Thyroid gland (tissue), 4 donors: Measurements from ENCODE around the gene OSTF1. TPM values are rescaled to one million over a fixed set of nuclear protein-coding genes. Genes with fewer than 3 reads are reported as not detected.

ENCODE experiments used
- DNase-seq, 2 donors: peaks; one replicate each; pipeline ENCODE4 v3.0.0-alpha.2; 2019
- H3K27ac ChIP-seq, 3 donors: fragments of 200-600 bp; sonication (generic); 1 replicate in 2 of 3; 2 replicates in 1 of 3; pipeline ENCODE4 v1.5.1; 2016 to 2019; ENCODE audit warnings: mild to moderate bottlenecking in 1 of 3, moderate library complexity in 1 of 3
- H3K27me3 ChIP-seq: fragments of 200-600 bp; sonication (generic); one replicate; pipeline ENCODE4 v1.5.1; 2019
- H3K36me3 ChIP-seq, 2 donors: fragments of 200-600 bp; sonication (generic); one replicate each; pipeline ENCODE4 v1.5.1; 2016 to 2019
- H3K4me1 ChIP-seq, 2 donors: fragments of 200-600 bp; sonication (generic); one replicate each; pipeline ENCODE4 v1.5.1; 2017 to 2019
- H3K4me3 ChIP-seq, 3 donors: fragments of 200-600 bp; sonication (generic); replicated peaks in 1 of 3; 1 replicate in 2 of 3; 2 replicates in 1 of 3; pipeline ENCODE4 v1.5.1; 2016; ENCODE audit warnings: mild to moderate bottlenecking in 1 of 3
- H3K9me3 ChIP-seq: fragments of 200-600 bp; sonication (generic); one replicate; pipeline ENCODE4 v1.5.1; 2017
- POLR2A ChIP-seq, 2 donors: fragments of 450-650 bp; IDR thresholded peaks; one replicate each; pipeline ENCODE4 v1.6.1; 2017; ENCODE audit warnings: antibody characterized with exemption in 2 of 2, mild to moderate bottlenecking in 2 of 2, moderate library complexity in 1 of 2
- WGBS, 2 donors: methylation state at CpG; one replicate each; pipeline ENCODE4 v1.1.5; 2017; 5-methylcytosine and 5-hydroxymethylcytosine counted together
- intact Hi-C: fragments of 100-400 bp; cut with DNase I; formaldehyde crosslinking; loops from one replicate; pipeline ENCODE4 v1.15.1; 2023
- total RNA-seq, 4 donors: library from RNA; depleted of rRNA; stranded (reverse); fragments of >200 nt; gene quantifications; one replicate each; pipeline ENCODE4 v1.2.3, GENCODE V29; 2016
- TF ChIP-seq, protein P1 (sequence below), 6 experiments: fragments of 200-600 bp in 3 of 6; fragments of 450-650 bp in 3 of 6; sonication (generic) in 3 of 6; IDR thresholded peaks; one replicate each; pipeline ENCODE4 v1.5.1; 2016 to 2019; ENCODE audit warnings: antibody characterized with exemption in 6 of 6, mild to moderate bottlenecking in 2 of 6, inconsistent platforms in 1 of 6, moderate library complexity in 1 of 6

The OSTF1 gene
- total RNA-seq, 4 donors from 2014 or later = 34.7 to 36.6 (median 35.6) TPM

- no peak overlapping the region for H3K27ac ChIP-seq
- H3K36me3 ChIP-seq = peaks cover 6 to 15% of the 10 kb centered on the region in 2 donors
- TF ChIP-seq POLR2A (IDR thresholded peaks at IDR 0.05) = no peak
- TF ChIP-seq, protein P1, sequence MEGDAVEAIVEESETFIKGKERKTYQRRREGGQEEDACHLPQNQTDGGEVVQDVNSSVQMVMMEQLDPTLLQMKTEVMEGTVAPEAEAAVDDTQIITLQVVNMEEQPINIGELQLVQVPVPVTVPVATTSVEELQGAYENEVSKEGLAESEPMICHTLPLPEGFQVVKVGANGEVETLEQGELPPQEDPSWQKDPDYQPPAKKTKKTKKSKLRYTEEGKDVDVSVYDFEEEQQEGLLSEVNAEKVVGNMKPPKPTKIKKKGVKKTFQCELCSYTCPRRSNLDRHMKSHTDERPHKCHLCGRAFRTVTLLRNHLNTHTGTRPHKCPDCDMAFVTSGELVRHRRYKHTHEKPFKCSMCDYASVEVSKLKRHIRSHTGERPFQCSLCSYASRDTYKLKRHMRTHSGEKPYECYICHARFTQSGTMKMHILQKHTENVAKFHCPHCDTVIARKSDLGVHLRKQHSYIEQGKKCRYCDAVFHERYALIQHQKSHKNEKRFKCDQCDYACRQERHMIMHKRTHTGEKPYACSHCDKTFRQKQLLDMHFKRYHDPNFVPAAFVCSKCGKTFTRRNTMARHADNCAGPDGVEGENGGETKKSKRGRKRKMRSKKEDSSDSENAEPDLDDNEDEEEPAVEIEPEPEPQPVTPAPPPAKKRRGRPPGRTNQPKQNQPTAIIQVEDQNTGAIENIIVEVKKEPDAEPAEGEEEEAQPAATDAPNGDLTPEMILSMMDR (IDR thresholded peaks at IDR 0.05) = no peak
- H3K4me1 ChIP-seq = peaks cover 0 to 5% of the 10 kb centered on the region in 2 donors
- 89% methylated on average over 4 of the region's 4 CpGs for WGBS, 2 donors
- no peak overlapping the region for H3K4me3 ChIP-seq
- no peaks in the 10 kb centered on the region for H3K27me3 ChIP-seq
- DNase-seq = no peak
- intact Hi-C loops = no loop called here
- H3K9me3 ChIP-seq = no peaks in the 10 kb centered on the region
These were observed 43.9 kb downstream of the OSTF1 start for GRCh38 chr9:75132244-75132643.

DNA sequence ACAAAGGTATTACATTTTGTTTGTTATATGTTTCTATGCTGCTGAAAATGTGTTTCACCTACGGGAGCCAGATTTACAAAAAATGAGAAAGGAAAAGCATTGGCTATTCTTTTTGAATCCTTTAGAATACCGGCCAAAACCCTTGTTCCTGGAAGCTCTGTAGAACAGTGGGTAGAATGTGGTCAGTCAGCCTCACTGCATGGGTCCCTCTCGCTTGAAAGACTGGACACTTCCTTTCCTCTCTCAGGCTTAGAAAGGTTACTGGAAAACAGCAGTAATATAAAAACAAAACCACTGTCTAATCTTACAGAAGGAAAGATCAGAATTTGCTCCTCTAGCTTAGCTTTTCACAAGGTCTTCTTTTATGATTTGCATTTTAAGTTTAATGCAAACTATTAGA, 45.1 kb downstream of the OSTF1 start:
- WGBS, 2 donors = 37 to 53% methylated on average over 3 of the region's 3 CpGs
- H3K4me3 ChIP-seq = no peak overlapping the region
- no peak overlapping the region for H3K27ac ChIP-seq
- H3K9me3 ChIP-seq = no peaks in the 10 kb centered on the region
- H3K36me3 ChIP-seq = peaks cover 11 to 20% of the 10 kb centered on the region in 2 donors
- peaks cover 0 to 5% of the 10 kb centered on the region in 2 donors for H3K4me1 ChIP-seq
- no peak for TF ChIP-seq POLR2A (IDR thresholded peaks at IDR 0.05)
- TF ChIP-seq, protein P1 (IDR thresholded peaks at IDR 0.05) = no peak
- no peak for DNase-seq
- intact Hi-C loops = no loop called here
- no peaks in the 10 kb centered on the region for H3K27me3 ChIP-seq

GRCh38 chr9:75134495-75134894, 46.2 kb downstream of the OSTF1 start:
- Histone ChIP-seq H3K4me3 (no peak overlapping the region), H3K27ac (no peak overlapping the region), H3K36me3 (peaks cover 11 to 20% of the 10 kb centered on the region in 2 donors), H3K9me3 (no peaks in the 10 kb centered on the region), H3K27me3 (no peaks in the 10 kb centered on the region), H3K4me1 (peaks cover 0 to 5% of the 10 kb centered on the region in 2 donors)
- no peak for DNase-seq
- 95 to 99% methylated on average over 2 of the region's 2 CpGs for WGBS, 2 donors
- intact Hi-C loops = no loop called here
- no peak for TF ChIP-seq POLR2A (IDR thresholded peaks at IDR 0.05)
- TF ChIP-seq, protein P1 (IDR thresholded peaks at IDR 0.05) = no peak

DNA sequence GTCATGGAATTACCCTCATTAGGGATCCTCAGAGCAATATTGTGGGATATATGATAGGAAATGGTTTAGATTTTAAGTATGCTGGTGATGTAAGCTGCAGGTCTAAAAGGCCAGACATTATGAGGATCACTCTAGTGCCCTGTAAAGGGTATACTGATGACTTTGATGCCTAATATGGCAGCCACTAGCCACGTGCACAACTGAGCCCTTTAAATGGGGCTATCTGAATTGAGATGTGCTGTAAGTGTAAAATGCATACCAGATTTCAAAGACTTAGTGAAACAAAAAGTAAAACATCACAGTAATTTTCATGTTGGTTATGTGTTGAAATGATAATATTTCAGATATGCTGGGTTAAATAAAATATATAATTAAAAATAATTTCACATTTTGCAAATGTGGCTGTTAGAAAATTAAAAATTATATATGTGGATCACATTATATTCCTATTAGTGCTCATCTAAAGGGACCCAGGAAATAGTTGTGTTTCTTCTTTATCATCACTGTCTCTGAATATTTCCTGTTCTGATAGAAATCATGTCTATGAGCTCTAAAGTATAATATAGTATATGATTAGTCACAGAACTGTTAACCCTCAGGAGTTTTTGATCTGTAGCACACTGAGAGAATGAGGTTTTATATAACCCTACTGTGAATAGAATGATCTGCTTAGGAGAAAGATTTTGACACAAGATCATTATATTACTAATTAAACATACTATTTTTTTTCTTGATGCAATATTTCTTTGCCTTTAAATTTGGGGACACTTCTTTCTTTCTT, 50.1 kb downstream of the OSTF1 start:
- peaks cover 11 to 23% of the 10 kb centered on the region in 2 donors for H3K36me3 ChIP-seq
- 69 to 85% methylated on average over 1 of the region's 1 CpG for WGBS, 2 donors
- no peaks in the 10 kb centered on the region for H3K27me3 ChIP-seq
- TF ChIP-seq POLR2A (IDR thresholded peaks at IDR 0.05) = no peak
- TF ChIP-seq, protein P1 (IDR thresholded peaks at IDR 0.05) = no peak
- H3K4me3 ChIP-seq = no peak overlapping the region
- H3K9me3 ChIP-seq = no peaks in the 10 kb centered on the region
- no peak for DNase-seq
- intact Hi-C loops = no loop called here
- no peaks in the 10 kb centered on the region for H3K4me1 ChIP-seq
- H3K27ac ChIP-seq = no peak overlapping the region

- TF ChIP-seq POLR2A (IDR thresholded peaks at IDR 0.05) = no peak
- TF ChIP-seq, protein P1 (IDR thresholded peaks at IDR 0.05) = no peak
- Histone ChIP-seq H3K9me3 (no peaks in the 10 kb centered on the region), H3K4me3 (no peak overlapping the region), H3K36me3 (peaks cover 17 to 22% of the 10 kb centered on the region in 2 donors), H3K27me3 (no peaks in the 10 kb centered on the region), H3K4me1 (no peaks in the 10 kb centered on the region), H3K27ac (no peak overlapping the region)
- intact Hi-C loops = no loop called here
- DNase-seq = no peak
- WGBS, 2 donors = 83% methylated on average over 7 of the region's 7 CpGs
These were observed 50.9 kb downstream of the OSTF1 start for GRCh38 chr9:75139201-75139600.
